RWPE1 (cell line): ENCODE measurements around the gene DNAH12.
A peak's percentile ranks its signal among the peaks of the same experiment; 100 is the strongest.

ENCODE experiments used
- CTCF ChIA-PET: fragments of 350-600 bp; sonication (Branson Sonifier 250); formaldehyde crosslinking; extraction: SDS; loops from one replicate; lab custom pipeline; 2021; lab: Yijun Ruan, JAX
- POLR2A ChIA-PET: fragments of 400-600 bp; formaldehyde crosslinking; extraction: SDS; loops from one replicate; lab custom pipeline; 2020; ENCODE audit warnings: antibody characterized with exemption; ENCODE audit not compliant: low non-redundant PET; lab: Yijun Ruan, JAX
- DNase-seq: peaks from one replicate; pipeline ENCODE4 v3.0.0; 2012; ENCODE audit warnings: low spot score
- H3K27ac ChIP-seq: fragments of 450-650 bp; 2 replicates; pipeline ENCODE4 v1.5.1; 2017
- CTCF ChIP-seq: fragments of 450-650 bp; conservative IDR thresholded peaks from 2 replicates; pipeline ENCODE4 v1.5.1; 2017; ENCODE audit warnings: low read depth, mild to moderate bottlenecking

Gene DNAH12

GRCh38 chr3:57559526-57559925, 15.4 kb upstream of the DNAH12 start:
- POLR2A ChIA-PET, result no interaction called here
- TF ChIP-seq CTCF, result no peak
- no peak overlapping the region for H3K27ac ChIP-seq
- CTCF ChIA-PET, result no interaction called here
- DNase-seq, result no peak

GRCh38 chr3:57557085-57557537, 13.0 kb upstream of the DNAH12 start:
- no peak for DNase-seq
- no peak for TF ChIP-seq CTCF
- ChIA-PET POLR2A (no interaction called here), CTCF (no interaction called here)
- peak overlapping the region; percentile 84 for H3K27ac ChIP-seq

- ChIA-PET POLR2A (no interaction called here), CTCF (no interaction called here)
- peak overlapping the region; percentile 84 for H3K27ac ChIP-seq
- DNase-seq, result no peak
- TF ChIP-seq CTCF, result no peak
Measured at GRCh38 chr3:57556459-57557084, 12.4 kb upstream of the DNAH12 start.

- DNase-seq, result peak; percentile 80
- no peak for TF ChIP-seq CTCF
- CTCF ChIA-PET, result interaction anchor here (0.6 kb wide), 1 partner anchor 257 kb away, joined by 3 read pairs; no protein-coding TSS in a partner anchor
- POLR2A ChIA-PET, result no interaction called here
- peak within 1 kb of the TSS; percentile 84 for H3K27ac ChIP-seq
Measured at GRCh38 chr3:57555738-57556458, 11.8 kb upstream of the DNAH12 start, which contains the start of gene PDE12. TSS of gene PDE12 (plus strand) at chr3:57556274. CDS start at chr3:57556380, 106 bp downstream.

GRCh38 chr3:57555306-57555705, 11.2 kb upstream of the DNAH12 start:
- POLR2A ChIA-PET, result no interaction called here
- H3K27ac ChIP-seq, result peak overlapping the region; percentile 84
- CTCF ChIA-PET, result no interaction called here
- no peak for DNase-seq
- TF ChIP-seq CTCF, result no peak

GRCh38 chr3:57546616-57547015, 2.5 kb upstream of the DNAH12 start:
- ChIA-PET CTCF (no interaction called here), POLR2A (no interaction called here)
- TF ChIP-seq CTCF, result no peak
- no peak for DNase-seq
- no peak overlapping the region for H3K27ac ChIP-seq
